CD4-positive, alpha-beta memory T cell (primary cell): ENCODE results near the gene KANSL1. TPM values are rescaled to one million over a fixed set of nuclear protein-coding genes. Genes with fewer than 3 reads are reported as not detected.

ENCODE experiments used
- CTCF ChIA-PET: fragments of 350-600 bp; sonication (Branson Sonifier 250); formaldehyde crosslinking; loops from one replicate; lab custom pipeline; 2021; ENCODE audit warnings: inconsistent platforms; ENCODE audit not compliant: partially characterized antibody; lab: Charles Lee
- POLR2A ChIA-PET: fragments of 350-600 bp; sonication (Branson Sonifier 250); formaldehyde crosslinking; loops from one replicate; lab custom pipeline; 2021; ENCODE audit not compliant: partially characterized antibody; lab: Charles Lee
- DNase-seq, 5 donors: peaks; one replicate each; pipeline versions ENCODE4 v3.0.0 to v3.0.0-alpha.2; 2020 to 2022; ENCODE audit warnings: mixed read lengths in 1 of 5
- H3K27ac ChIP-seq: one replicate; pipeline ENCODE4 v1.7.0; 2013; ENCODE audit warnings: low read depth, low read length
- H3K27me3 ChIP-seq: 2 replicates; pipeline ENCODE4 v1.7.0; 2013; ENCODE audit warnings: mild to moderate bottlenecking, low read length, moderate library complexity; ENCODE audit not compliant: insufficient read depth
- H3K36me3 ChIP-seq: 2 replicates; pipeline ENCODE4 v1.7.0; 2013; ENCODE audit warnings: mild to moderate bottlenecking, low read length, moderate library complexity; ENCODE audit not compliant: insufficient read depth
- H3K4me1 ChIP-seq: 2 replicates; pipeline ENCODE4 v1.7.0; 2013; ENCODE audit warnings: mild to moderate bottlenecking, low read length, moderate library complexity; ENCODE audit not compliant: insufficient read depth
- H3K4me3 ChIP-seq, 2 donors: one replicate each; pipeline ENCODE4 v1.7.0; 2013; ENCODE audit warnings: low read length in 2 of 2, mild to moderate bottlenecking in 1 of 2
- H3K9me3 ChIP-seq, 2 donors: one replicate each; pipeline ENCODE4 v1.7.0; 2013; ENCODE audit warnings: low read length in 2 of 2, control low read depth in 1 of 2; ENCODE audit not compliant: control insufficient read depth in 1 of 2
- H3K27ac Mint-ChIP-seq, 7 donors: one replicate each; pipeline ENCODE4 v1.8.0; 2020 to 2021; ENCODE audit warnings: mixed read lengths in 7 of 7, mild to moderate bottlenecking in 6 of 7, inconsistent platforms in 3 of 7, moderate library complexity in 3 of 7
- H3K27me3 Mint-ChIP-seq, 2 donors: one replicate each; pipeline ENCODE4 v1.8.0; 2020 to 2021; ENCODE audit warnings: mixed read lengths in 2 of 2
- H3K36me3 Mint-ChIP-seq, 2 donors: one replicate each; pipeline ENCODE4 v1.8.0; 2020 to 2021; ENCODE audit warnings: mixed read lengths in 2 of 2, inconsistent platforms in 1 of 2, mild to moderate bottlenecking in 1 of 2
- H3K4me1 Mint-ChIP-seq, 4 donors: one replicate each; pipeline ENCODE4 v1.8.0; 2020 to 2021; ENCODE audit warnings: mixed read lengths in 4 of 4, mild to moderate bottlenecking in 1 of 4
- H3K4me3 Mint-ChIP-seq, 8 donors: one replicate each; pipeline ENCODE4 v1.8.0; 2020 to 2021; ENCODE audit warnings: mixed read lengths in 8 of 8, mild to moderate bottlenecking in 7 of 8, moderate library complexity in 6 of 8, inconsistent platforms in 3 of 8
- H3K9me3 Mint-ChIP-seq, 8 donors: one replicate each; pipeline ENCODE4 v1.8.0; 2020 to 2021; ENCODE audit warnings: mixed read lengths in 8 of 8, mild to moderate bottlenecking in 5 of 8, inconsistent platforms in 3 of 8, moderate library complexity in 1 of 8
- intact Hi-C: fragments of 100-400 bp; cut with micrococcal nuclease; formaldehyde crosslinking; loops from one replicate; pipeline ENCODE4 v1.15.1; 2023
- polyA plus RNA-seq, 2 donors: library from polyadenylated mRNA; unstranded; fragments of 300-500 nt; fragmentation: Illumina TruSeq; gene quantifications; one replicate each; pipeline ENCODE4 v1.2.3, GENCODE V29; 2021
- total RNA-seq, 2 experiments: library from RNA; stranded (reverse); gene quantifications; one replicate each; pipeline ENCODE4 v1.2.3, GENCODE V29; 2021

KANSL1 gene
- total and polyA plus RNA-seq, 4 experiments from 2014 or later = 6.7 to 206 (median 107) TPM

DNA sequence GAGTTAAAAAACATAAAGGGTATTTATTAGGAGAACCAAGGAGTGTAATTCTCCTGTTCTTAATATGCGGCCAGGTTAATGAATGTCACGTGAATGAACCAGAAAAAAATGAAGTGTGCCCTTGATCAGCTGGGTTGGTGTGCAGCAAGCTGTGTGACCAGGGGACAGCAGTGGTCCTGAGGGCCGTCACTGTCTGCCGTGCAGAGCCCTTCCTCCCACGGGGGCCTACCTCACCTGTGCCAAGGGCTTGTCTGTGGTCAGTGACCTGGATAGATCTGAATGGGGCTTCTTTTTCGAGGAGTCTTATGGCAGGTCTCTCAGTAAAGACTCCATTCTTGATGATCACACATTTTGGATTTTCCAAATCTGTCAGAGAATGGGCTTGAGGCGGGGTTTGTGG lies 211.9 kb downstream of the KANSL1 start:
- Histone ChIP-seq H3K4me3 (no peak overlapping the region), H3K27ac (no peak overlapping the region), H3K36me3 (no peaks in the 10 kb centered on the region), H3K9me3 (no peaks in the 10 kb centered on the region), H3K4me1 (no peaks in the 10 kb centered on the region), H3K27me3 (no peaks in the 10 kb centered on the region)
- H3K4me3 Mint-ChIP-seq = no peak overlapping the region
- intact Hi-C loops = no loop called here
- peaks cover 0 to 3% of the 10 kb centered on the region in 2 donors for H3K27me3 Mint-ChIP-seq
- H3K27ac Mint-ChIP-seq = no peak overlapping the region
- DNase-seq = no peak
- H3K9me3 Mint-ChIP-seq = peaks cover 0 to 3% (median 0%) of the 10 kb centered on the region in 8 donors
- CTCF ChIA-PET = no interaction called here
- POLR2A ChIA-PET = no interaction called here
- H3K36me3 Mint-ChIP-seq = no peaks in the 10 kb centered on the region
- H3K4me1 Mint-ChIP-seq = peaks cover 0 to 6% (median 0%) of the 10 kb centered on the region in 4 donors

- POLR2A ChIA-PET = no interaction called here
- Histone ChIP-seq H3K9me3 (no peaks in the 10 kb centered on the region), H3K4me3 (no peak overlapping the region), H3K36me3 (no peaks in the 10 kb centered on the region), H3K27me3 (no peaks in the 10 kb centered on the region), H3K4me1 (no peaks in the 10 kb centered on the region), H3K27ac (no peak overlapping the region)
- Mint-ChIP-seq H3K4me3 (no peak overlapping the region), H3K36me3 (no peaks in the 10 kb centered on the region), H3K9me3 (peaks cover 0 to 2% (median 0%) of the 10 kb centered on the region in 8 donors), H3K27ac (no peak overlapping the region), H3K27me3 (peaks cover 0 to 3% of the 10 kb centered on the region in 2 donors), H3K4me1 (peaks cover 0 to 5% (median 0%) of the 10 kb centered on the region in 4 donors)
- intact Hi-C loops = no loop called here
- DNase-seq = no peak
- CTCF ChIA-PET = no interaction called here
Measured at GRCh38 chr17:45980855-45981254, 212.4 kb downstream of the KANSL1 start.

Other genes with a start within 250 kb of the KANSL1 start
- gene STH, start 194.2 kb downstream of the KANSL1 start, total RNA-seq = not detected
- not detected for gene STH, start 194.2 kb downstream of the KANSL1 start, polyA plus RNA-seq
- gene LRRC37A, start 101.7 kb upstream of the KANSL1 start, total RNA-seq = 10 to 100 TPM; 11.9 to 12.9 TPM
- gene LRRC37A, start 101.7 kb upstream of the KANSL1 start, polyA plus RNA-seq = 1 to 10 TPM in 1 of 2 donors, under 1 TPM in 1; 0.05 to 1.5 TPM
- 10 to 100 TPM; 39.0 to 40.2 TPM for gene ARL17B, start 168.3 kb upstream of the KANSL1 start, total RNA-seq
- 10 to 100 TPM; 31.6 to 35.9 TPM for gene ARL17B, start 168.3 kb upstream of the KANSL1 start, polyA plus RNA-seq